ENCODE results near the gene SPEM3. TPM values are rescaled to one million over a fixed set of nuclear protein-coding genes. Genes with fewer than 3 reads are reported as not detected.

Gene SPEM3
- total and polyA plus RNA-seq, 2 of the 13 experiments (the other 11 are each of a cell fraction or from before 2014, with no cell fraction given) = not detected

DNA sequence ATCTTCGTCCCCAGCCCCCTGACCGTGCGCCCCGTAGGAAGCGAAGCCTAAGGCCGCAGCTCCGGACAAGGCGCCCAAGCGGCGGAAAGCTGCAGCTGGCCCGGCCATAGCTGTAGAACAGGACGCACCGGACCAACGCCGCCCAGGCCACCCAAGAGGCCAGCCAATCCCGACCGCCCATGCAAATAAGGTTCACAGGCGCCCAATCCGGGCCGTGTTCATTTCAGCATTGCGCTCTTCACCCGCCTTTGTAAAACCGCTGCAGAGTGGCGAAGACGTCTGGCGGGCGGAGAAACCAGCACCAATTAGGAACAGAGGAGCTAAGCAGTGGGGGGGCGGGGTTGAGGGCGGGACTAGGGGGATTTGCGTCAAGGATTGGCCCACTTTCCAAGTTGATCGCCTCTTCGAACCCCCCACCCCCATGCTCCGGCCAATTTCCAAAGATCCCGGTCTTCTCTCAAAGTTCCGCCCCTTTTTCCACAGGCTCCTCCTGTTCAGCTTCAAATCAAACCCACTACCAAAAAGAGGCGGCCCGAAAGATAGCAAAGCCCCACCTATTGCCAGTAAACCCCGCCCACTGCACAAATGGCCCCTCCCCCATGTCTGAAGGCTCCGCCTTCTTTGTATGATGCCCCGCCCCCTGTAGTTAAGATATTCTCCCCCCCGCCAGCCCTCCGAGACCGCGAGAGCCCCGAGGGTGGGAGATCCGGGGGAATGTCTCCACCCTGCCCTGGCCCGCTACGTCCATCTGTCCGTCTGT, 24.5 kb upstream of the SPEM3 start, which contains the start of gene TMEM256 (continued):
- TF ChIP-seq ZNF564 (CRISPR knock-in tag; IDR thresholded peaks at IDR 0.05) (no peak), GABPA (IDR thresholded peaks at IDR 0.05; ENCODE audit: low read depth, low read length) (no peak), GABPA (CRISPR knock-in tag; IDR thresholded peaks at IDR 0.05; ENCODE audit: low read depth) (peak; percentile 42), NCOR1 (IDR thresholded peaks at IDR 0.05; ENCODE audit: borderline replicate concordance, low read length) (peak; percentile 28; the same call in 1 of the 2 replicates), STAT5B (CRISPR knock-in tag; IDR thresholded peaks at IDR 0.05) (no peak), ZSCAN22 (CRISPR knock-in tag; IDR thresholded peaks at IDR 0.05) (no peak), NFIC (IDR thresholded peaks at IDR 0.05; ENCODE audit: low read length) (no peak), ZFP36 (IDR thresholded peaks at IDR 0.05; ENCODE audit: borderline replicate concordance, low read depth, low read length, partially characterized antibody) (no peak), CENPX (CRISPR knock-in tag; IDR thresholded peaks at IDR 0.05) (no peak), ELF1 (CRISPR knock-in tag; IDR thresholded peaks at IDR 0.05) (no peak), ETV5 (CRISPR knock-in tag; IDR thresholded peaks at IDR 0.05; ENCODE audit: borderline replicate concordance) (no peak), SUZ12 (IDR thresholded peaks at IDR 0.05; ENCODE audit: low read depth, low read length) (no peak), ADNP (CRISPR knock-in tag; IDR thresholded peaks at IDR 0.05) (no peak)
- TF ChIP-seq, protein P1, sequence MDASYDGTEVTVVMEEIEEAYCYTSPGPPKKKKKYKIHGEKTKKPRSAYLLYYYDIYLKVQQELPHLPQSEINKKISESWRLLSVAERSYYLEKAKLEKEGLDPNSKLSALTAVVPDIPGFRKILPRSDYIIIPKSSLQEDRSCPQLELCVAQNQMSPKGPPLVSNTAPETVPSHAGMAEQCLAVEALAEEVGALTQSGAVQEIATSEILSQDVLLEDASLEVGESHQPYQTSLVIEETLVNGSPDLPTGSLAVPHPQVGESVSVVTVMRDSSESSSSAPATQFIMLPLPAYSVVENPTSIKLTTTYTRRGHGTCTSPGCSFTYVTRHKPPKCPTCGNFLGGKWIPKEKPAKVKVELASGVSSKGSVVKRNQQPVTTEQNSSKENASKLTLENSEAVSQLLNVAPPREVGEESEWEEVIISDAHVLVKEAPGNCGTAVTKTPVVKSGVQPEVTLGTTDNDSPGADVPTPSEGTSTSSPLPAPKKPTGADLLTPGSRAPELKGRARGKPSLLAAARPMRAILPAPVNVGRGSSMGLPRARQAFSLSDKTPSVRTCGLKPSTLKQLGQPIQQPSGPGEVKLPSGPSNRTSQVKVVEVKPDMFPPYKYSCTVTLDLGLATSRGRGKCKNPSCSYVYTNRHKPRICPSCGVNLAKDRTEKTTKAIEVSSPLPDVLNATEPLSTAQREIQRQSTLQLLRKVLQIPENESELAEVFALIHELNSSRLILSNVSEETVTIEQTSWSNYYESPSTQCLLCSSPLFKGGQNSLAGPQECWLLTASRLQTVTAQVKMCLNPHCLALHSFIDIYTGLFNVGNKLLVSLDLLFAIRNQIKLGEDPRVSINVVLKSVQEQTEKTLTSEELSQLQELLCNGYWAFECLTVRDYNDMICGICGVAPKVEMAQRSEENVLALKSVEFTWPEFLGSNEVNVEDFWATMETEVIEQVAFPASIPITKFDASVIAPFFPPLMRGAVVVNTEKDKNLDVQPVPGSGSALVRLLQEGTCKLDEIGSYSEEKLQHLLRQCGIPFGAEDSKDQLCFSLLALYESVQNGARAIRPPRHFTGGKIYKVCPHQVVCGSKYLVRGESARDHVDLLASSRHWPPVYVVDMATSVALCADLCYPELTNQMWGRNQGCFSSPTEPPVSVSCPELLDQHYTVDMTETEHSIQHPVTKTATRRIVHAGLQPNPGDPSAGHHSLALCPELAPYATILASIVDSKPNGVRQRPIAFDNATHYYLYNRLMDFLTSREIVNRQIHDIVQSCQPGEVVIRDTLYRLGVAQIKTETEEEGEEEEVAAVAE (CRISPR knock-in tag; IDR thresholded peaks at IDR 0.05; ENCODE audit: borderline replicate concordance) = peak; percentile 98
- TF ChIP-seq, protein P2, sequence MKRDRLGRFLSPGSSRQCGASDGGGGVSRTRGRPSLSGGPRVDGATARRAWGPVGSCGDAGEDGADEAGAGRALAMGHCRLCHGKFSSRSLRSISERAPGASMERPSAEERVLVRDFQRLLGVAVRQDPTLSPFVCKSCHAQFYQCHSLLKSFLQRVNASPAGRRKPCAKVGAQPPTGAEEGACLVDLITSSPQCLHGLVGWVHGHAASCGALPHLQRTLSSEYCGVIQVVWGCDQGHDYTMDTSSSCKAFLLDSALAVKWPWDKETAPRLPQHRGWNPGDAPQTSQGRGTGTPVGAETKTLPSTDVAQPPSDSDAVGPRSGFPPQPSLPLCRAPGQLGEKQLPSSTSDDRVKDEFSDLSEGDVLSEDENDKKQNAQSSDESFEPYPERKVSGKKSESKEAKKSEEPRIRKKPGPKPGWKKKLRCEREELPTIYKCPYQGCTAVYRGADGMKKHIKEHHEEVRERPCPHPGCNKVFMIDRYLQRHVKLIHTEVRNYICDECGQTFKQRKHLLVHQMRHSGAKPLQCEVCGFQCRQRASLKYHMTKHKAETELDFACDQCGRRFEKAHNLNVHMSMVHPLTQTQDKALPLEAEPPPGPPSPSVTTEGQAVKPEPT (CRISPR knock-in tag; IDR thresholded peaks at IDR 0.05; ENCODE audit: low read depth) = no peak
- TF ChIP-seq, protein P3, sequence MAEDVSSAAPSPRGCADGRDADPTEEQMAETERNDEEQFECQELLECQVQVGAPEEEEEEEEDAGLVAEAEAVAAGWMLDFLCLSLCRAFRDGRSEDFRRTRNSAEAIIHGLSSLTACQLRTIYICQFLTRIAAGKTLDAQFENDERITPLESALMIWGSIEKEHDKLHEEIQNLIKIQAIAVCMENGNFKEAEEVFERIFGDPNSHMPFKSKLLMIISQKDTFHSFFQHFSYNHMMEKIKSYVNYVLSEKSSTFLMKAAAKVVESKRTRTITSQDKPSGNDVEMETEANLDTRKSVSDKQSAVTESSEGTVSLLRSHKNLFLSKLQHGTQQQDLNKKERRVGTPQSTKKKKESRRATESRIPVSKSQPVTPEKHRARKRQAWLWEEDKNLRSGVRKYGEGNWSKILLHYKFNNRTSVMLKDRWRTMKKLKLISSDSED (CRISPR knock-in tag; IDR thresholded peaks at IDR 0.05) = no peak

Measured in HepG2 (cell line).